ENCODE measurements around the gene PROSER3.

PROSER3 gene

GRCh38 chr19:35780717-35781116 is 22.7 kb downstream of the PROSER3 start:
- Histone ChIP-seq H3K27ac (ENCODE audit: low read length) (no peak overlapping the region), H3K36me3 (ENCODE audit: control insufficient read depth in 2 of 2, insufficient read depth in 2 of 2, low read length in 2 of 2) (peaks cover 6 to 21% of the 10 kb centered on the region in 2 donors), H3K9ac (ENCODE audit: low read length in 2 of 2) (no peak overlapping the region), H3K27me3 (ENCODE audit: control insufficient read depth in 1 of 2, insufficient read depth in 2 of 2, low read length in 2 of 2) (no peaks in the 10 kb centered on the region), H3K4me3 (ENCODE audit: low read length in 2 of 2) (no peak overlapping the region), H3K4me1 (ENCODE audit: control insufficient read depth, insufficient read depth, low read length) (peaks cover 12% of the 10 kb centered on the region), H3K9me3 (ENCODE audit: control insufficient read depth in 2 of 2, low read length in 2 of 2) (no peaks in the 10 kb centered on the region)

- Histone ChIP-seq H3K4me1 (ENCODE audit: control insufficient read depth, insufficient read depth, low read length) (peaks cover 4% of the 10 kb centered on the region), H3K9ac (ENCODE audit: low read length in 2 of 2) (no peak overlapping the region), H3K4me3 (ENCODE audit: low read length in 2 of 2) (no peak overlapping the region), H3K9me3 (ENCODE audit: control insufficient read depth in 2 of 2, low read length in 2 of 2) (no peaks in the 10 kb centered on the region), H3K27ac (ENCODE audit: low read length) (no peak overlapping the region), H3K27me3 (ENCODE audit: control insufficient read depth in 1 of 2, insufficient read depth in 2 of 2, low read length in 2 of 2) (no peaks in the 10 kb centered on the region), H3K36me3 (ENCODE audit: control insufficient read depth in 2 of 2, insufficient read depth in 2 of 2, low read length in 2 of 2) (peaks cover 6 to 21% of the 10 kb centered on the region in 2 donors)
Observed at GRCh38 chr19:35781650-35782049, 23.7 kb downstream of the PROSER3 start.

GRCh38 chr19:35782589-35782988 is 24.6 kb downstream of the PROSER3 start:
- no peak overlapping the region for H3K9ac ChIP-seq (ENCODE audit: low read length in 2 of 2)
- no peaks in the 10 kb centered on the region for H3K4me1 ChIP-seq (ENCODE audit: control insufficient read depth, insufficient read depth, low read length)
- H3K4me3 ChIP-seq (ENCODE audit: low read length in 2 of 2), result no peak overlapping the region
- no peaks in the 10 kb centered on the region for H3K9me3 ChIP-seq (ENCODE audit: control insufficient read depth in 2 of 2, low read length in 2 of 2)
- peaks cover 6 to 21% of the 10 kb centered on the region in 2 donors for H3K36me3 ChIP-seq (ENCODE audit: control insufficient read depth in 2 of 2, insufficient read depth in 2 of 2, low read length in 2 of 2)
- H3K27ac ChIP-seq (ENCODE audit: low read length), result no peak overlapping the region
- H3K27me3 ChIP-seq (ENCODE audit: control insufficient read depth in 1 of 2, insufficient read depth in 2 of 2, low read length in 2 of 2), result no peaks in the 10 kb centered on the region

- Histone ChIP-seq H3K27ac (ENCODE audit: low read length) (no peak overlapping the region), H3K4me3 (ENCODE audit: low read length in 2 of 2) (no peak overlapping the region), H3K9me3 (ENCODE audit: control insufficient read depth in 2 of 2, low read length in 2 of 2) (no peaks in the 10 kb centered on the region), H3K9ac (ENCODE audit: low read length in 2 of 2) (no peak overlapping the region), H3K27me3 (ENCODE audit: control insufficient read depth in 1 of 2, insufficient read depth in 2 of 2, low read length in 2 of 2) (no peaks in the 10 kb centered on the region), H3K36me3 (ENCODE audit: control insufficient read depth in 2 of 2, insufficient read depth in 2 of 2, low read length in 2 of 2) (peaks cover 3 to 21% of the 10 kb centered on the region in 2 donors), H3K4me1 (ENCODE audit: control insufficient read depth, insufficient read depth, low read length) (no peaks in the 10 kb centered on the region)
Observed at GRCh38 chr19:35783469-35784434, 25.8 kb downstream of the PROSER3 start.

- no peak overlapping the region for H3K9ac ChIP-seq (ENCODE audit: low read length in 2 of 2)
- peaks cover 0 to 17% of the 10 kb centered on the region in 2 donors for H3K36me3 ChIP-seq (ENCODE audit: control insufficient read depth in 2 of 2, insufficient read depth in 2 of 2, low read length in 2 of 2)
- no peaks in the 10 kb centered on the region for H3K4me1 ChIP-seq (ENCODE audit: control insufficient read depth, insufficient read depth, low read length)
- H3K27ac ChIP-seq (ENCODE audit: low read length), result no peak overlapping the region
- H3K9me3 ChIP-seq (ENCODE audit: control insufficient read depth in 2 of 2, low read length in 2 of 2), result no peaks in the 10 kb centered on the region
- no peaks in the 10 kb centered on the region for H3K27me3 ChIP-seq (ENCODE audit: control insufficient read depth in 1 of 2, insufficient read depth in 2 of 2, low read length in 2 of 2)
- no peak overlapping the region for H3K4me3 ChIP-seq (ENCODE audit: low read length in 2 of 2)
Observed at GRCh38 chr19:35784503-35785338, 26.7 kb downstream of the PROSER3 start.

- H3K9me3 ChIP-seq (ENCODE audit: control insufficient read depth in 2 of 2, low read length in 2 of 2), result no peaks in the 10 kb centered on the region
- H3K9ac ChIP-seq (ENCODE audit: low read length in 2 of 2), result no peak overlapping the region
- no peaks in the 10 kb centered on the region for H3K27me3 ChIP-seq (ENCODE audit: control insufficient read depth in 1 of 2, insufficient read depth in 2 of 2, low read length in 2 of 2)
- no peaks in the 10 kb centered on the region for H3K4me1 ChIP-seq (ENCODE audit: control insufficient read depth, insufficient read depth, low read length)
- H3K27ac ChIP-seq (ENCODE audit: low read length), result no peak overlapping the region
- peaks cover 0 to 17% of the 10 kb centered on the region in 2 donors for H3K36me3 ChIP-seq (ENCODE audit: control insufficient read depth in 2 of 2, insufficient read depth in 2 of 2, low read length in 2 of 2)
- H3K4me3 ChIP-seq (ENCODE audit: low read length in 2 of 2), result no peak overlapping the region
Observed at GRCh38 chr19:35785339-35785627, 27.3 kb downstream of the PROSER3 start.

- H3K27ac ChIP-seq (ENCODE audit: low read length), result no peak overlapping the region
- peaks cover 0 to 12% of the 10 kb centered on the region in 2 donors for H3K36me3 ChIP-seq (ENCODE audit: control insufficient read depth in 2 of 2, insufficient read depth in 2 of 2, low read length in 2 of 2)
- H3K9ac ChIP-seq (ENCODE audit: low read length in 2 of 2), result no peak overlapping the region
- no peaks in the 10 kb centered on the region for H3K4me1 ChIP-seq (ENCODE audit: control insufficient read depth, insufficient read depth, low read length)
- no peaks in the 10 kb centered on the region for H3K27me3 ChIP-seq (ENCODE audit: control insufficient read depth in 1 of 2, insufficient read depth in 2 of 2, low read length in 2 of 2)
- H3K4me3 ChIP-seq (ENCODE audit: low read length in 2 of 2), result no peak overlapping the region
- H3K9me3 ChIP-seq (ENCODE audit: control insufficient read depth in 2 of 2, low read length in 2 of 2), result no peaks in the 10 kb centered on the region
Observed at GRCh38 chr19:35786299-35787160, 28.6 kb downstream of the PROSER3 start.

- no peaks in the 10 kb centered on the region for H3K9me3 ChIP-seq (ENCODE audit: control insufficient read depth in 2 of 2, low read length in 2 of 2)
- peaks cover 0 to 8% of the 10 kb centered on the region in 2 donors for H3K36me3 ChIP-seq (ENCODE audit: control insufficient read depth in 2 of 2, insufficient read depth in 2 of 2, low read length in 2 of 2)
- H3K4me3 ChIP-seq (ENCODE audit: low read length in 2 of 2), result no peak overlapping the region
- H3K27ac ChIP-seq (ENCODE audit: low read length), result no peak overlapping the region
- H3K9ac ChIP-seq (ENCODE audit: low read length in 2 of 2), result no peak overlapping the region
- H3K27me3 ChIP-seq (ENCODE audit: control insufficient read depth in 1 of 2, insufficient read depth in 2 of 2, low read length in 2 of 2), result no peaks in the 10 kb centered on the region
- H3K4me1 ChIP-seq (ENCODE audit: control insufficient read depth, insufficient read depth, low read length), result no peaks in the 10 kb centered on the region
Observed at GRCh38 chr19:35787227-35787799, 29.3 kb downstream of the PROSER3 start.

- no peak overlapping the region for H3K4me3 ChIP-seq (ENCODE audit: low read length in 2 of 2)
- no peak overlapping the region for H3K27ac ChIP-seq (ENCODE audit: low read length)
- peaks cover 0 to 2% of the 10 kb centered on the region in 2 donors for H3K27me3 ChIP-seq (ENCODE audit: control insufficient read depth in 1 of 2, insufficient read depth in 2 of 2, low read length in 2 of 2)
- no peaks in the 10 kb centered on the region for H3K36me3 ChIP-seq (ENCODE audit: control insufficient read depth in 2 of 2, insufficient read depth in 2 of 2, low read length in 2 of 2)
- H3K9me3 ChIP-seq (ENCODE audit: control insufficient read depth in 2 of 2, low read length in 2 of 2), result no peaks in the 10 kb centered on the region
- no peaks in the 10 kb centered on the region for H3K4me1 ChIP-seq (ENCODE audit: control insufficient read depth, insufficient read depth, low read length)
- no peak overlapping the region for H3K9ac ChIP-seq (ENCODE audit: low read length in 2 of 2)
Observed at GRCh38 chr19:35788205-35788960, 30.4 kb downstream of the PROSER3 start.

Data from stomach smooth muscle (tissue), 2 donors.